Fibroblast of lung (primary cell): ENCODE data around the gene TMEM14B. TPM values are rescaled to one million over a fixed set of nuclear protein-coding genes. Genes with fewer than 3 reads are reported as not detected.
A peak's percentile ranks its signal among the peaks of the same experiment; 100 is the strongest.
"Not testable (repeated sequence)": the region's sequence is repeated elsewhere in the genome, so short reads cannot be mapped to it uniquely, and the experiment has no call there.

Experiments used
- DNase-seq, 2 donors: peaks; one replicate each; pipeline versions ENCODE4 v3.0.0 to v3.0.0-alpha.2; 2010; ENCODE audit warnings: low read depth in 2 of 2
- H2AFZ ChIP-seq: 2 replicates; pipeline ENCODE4 v1.5.1; 2012; ENCODE audit warnings: low read length, control low read depth, inconsistent platforms
- H3K27ac ChIP-seq: 2 replicates; pipeline ENCODE4 v1.5.1; 2011; ENCODE audit warnings: low read length, control low read depth; ENCODE audit not compliant: insufficient read depth
- H3K27me3 ChIP-seq: 2 replicates; pipeline ENCODE4 v1.5.1; 2011; ENCODE audit warnings: mild to moderate bottlenecking, low read length; ENCODE audit not compliant: control insufficient read depth, insufficient read depth
- H3K36me3 ChIP-seq: 2 replicates; pipeline ENCODE4 v1.5.1; 2011; ENCODE audit warnings: low read length; ENCODE audit not compliant: control insufficient read depth, insufficient read depth
- H3K4me1 ChIP-seq: 2 replicates; pipeline ENCODE4 v1.5.1; 2011; ENCODE audit warnings: low read length; ENCODE audit not compliant: control insufficient read depth, insufficient read depth; ENCODE audit errors: extremely low read depth
- H3K4me2 ChIP-seq: 2 replicates; pipeline ENCODE4 v1.5.1; 2011; ENCODE audit warnings: low read length, control low read depth; ENCODE audit not compliant: insufficient read depth; ENCODE audit errors: extremely low read depth
- H3K4me3 ChIP-seq, 4 experiments: fragments of 200-600 bp in 1 of 4; sonication (generic) in 1 of 4; replicated peaks in 1 of 4; 2 replicates each; pipeline ENCODE4 v1.5.1; 2011 to 2016; ENCODE audit warnings: low read length in 4 of 4, low read depth in 3 of 4, mild to moderate bottlenecking in 3 of 4, control low read depth in 2 of 4, inconsistent platforms in 1 of 4, mixed read lengths in 1 of 4; ENCODE audit not compliant: insufficient read depth in 1 of 4; ENCODE audit errors: control extremely low read depth in 1 of 4
- H3K79me2 ChIP-seq: 2 replicates; pipeline ENCODE4 v1.5.1; 2012; ENCODE audit warnings: mild to moderate bottlenecking, low read length, inconsistent platforms; ENCODE audit not compliant: control insufficient read depth, insufficient read depth
- H3K9ac ChIP-seq: 2 replicates; pipeline ENCODE4 v1.5.1; 2011; ENCODE audit warnings: mild to moderate bottlenecking, low read length, control low read depth; ENCODE audit not compliant: insufficient read depth
- H3K9me3 ChIP-seq: 2 replicates; pipeline ENCODE4 v1.5.1; 2012; ENCODE audit warnings: low read depth, low read length; ENCODE audit not compliant: control insufficient read depth, insufficient read depth
- H4K20me1 ChIP-seq: 2 replicates; pipeline ENCODE4 v1.5.1; 2011; ENCODE audit warnings: low read length; ENCODE audit not compliant: control insufficient read depth, insufficient read depth; ENCODE audit errors: extremely low read depth
- EZH2 ChIP-seq: IDR thresholded peaks from 2 replicates; pipeline ENCODE4 v1.5.1; 2012; ENCODE audit warnings: low read length, control low read depth, mild to moderate bottlenecking; ENCODE audit errors: missing control alignments
- polyA plus RNA-seq, 2 donors: library from polyadenylated mRNA; depleted of rRNA in 1 of 2; stranded (reverse) in 1 of 2; unstranded in 1 of 2; fragments of >200 nt; gene quantifications; 2 replicates each; pipeline ENCODE4 v1.2.1, GENCODE V29; 2011 to 2012; ENCODE audit warnings: missing spikeins in 1 of 2
- total RNA-seq: library from RNA; depleted of rRNA; stranded (reverse); fragments of >200 nt; gene quantifications from 2 replicates; pipeline ENCODE4 v1.2.1, GENCODE V29; 2014
- TF ChIP-seq, protein P1 (sequence below), 2 donors: IDR thresholded peaks in 1 of 2; conservative IDR thresholded peaks in 1 of 2; 1 replicate in 1 of 2; 2 replicates in 1 of 2; pipeline ENCODE4 v1.5.1; 2011 to 2012; ENCODE audit warnings: low read length in 2 of 2, control low read depth in 1 of 2, inconsistent platforms in 1 of 2, low read depth in 1 of 2, mild to moderate bottlenecking in 1 of 2

TMEM14B gene
- total and polyA plus RNA-seq, 2 donors (not counting 1 experiment from before 2014, with no cell fraction given), result 58.3 to 109 TPM

DNA sequence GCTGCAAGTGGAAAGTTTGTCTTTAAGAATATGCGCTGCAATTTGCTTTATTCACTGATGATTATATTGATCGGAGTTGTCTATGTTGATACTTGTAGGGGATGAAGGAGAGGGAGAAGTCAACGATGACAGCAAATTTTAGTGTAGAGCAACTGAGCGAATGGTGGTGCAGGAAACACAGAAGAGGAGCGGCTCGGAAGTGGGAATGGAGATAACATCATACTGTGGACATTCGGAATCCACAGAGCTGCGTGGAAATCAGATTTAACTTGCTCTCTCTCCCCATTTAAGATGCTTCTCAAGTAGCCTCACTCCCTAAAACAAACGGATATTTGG lies 722 bp upstream of the TMEM14B start:
- peak overlapping the region; percentile 58 to 85 (median 69) for H3K4me3 ChIP-seq
- H3K9me3 ChIP-seq, result no peaks in the 10 kb centered on the region
- H3K4me2 ChIP-seq, result peak overlapping the region; percentile 91
- DNase-seq, result no peak
- H3K27me3 ChIP-seq, result no peaks in the 10 kb centered on the region
- H3K4me1 ChIP-seq, result no peaks in the 10 kb centered on the region
- TF ChIP-seq, protein P1, sequence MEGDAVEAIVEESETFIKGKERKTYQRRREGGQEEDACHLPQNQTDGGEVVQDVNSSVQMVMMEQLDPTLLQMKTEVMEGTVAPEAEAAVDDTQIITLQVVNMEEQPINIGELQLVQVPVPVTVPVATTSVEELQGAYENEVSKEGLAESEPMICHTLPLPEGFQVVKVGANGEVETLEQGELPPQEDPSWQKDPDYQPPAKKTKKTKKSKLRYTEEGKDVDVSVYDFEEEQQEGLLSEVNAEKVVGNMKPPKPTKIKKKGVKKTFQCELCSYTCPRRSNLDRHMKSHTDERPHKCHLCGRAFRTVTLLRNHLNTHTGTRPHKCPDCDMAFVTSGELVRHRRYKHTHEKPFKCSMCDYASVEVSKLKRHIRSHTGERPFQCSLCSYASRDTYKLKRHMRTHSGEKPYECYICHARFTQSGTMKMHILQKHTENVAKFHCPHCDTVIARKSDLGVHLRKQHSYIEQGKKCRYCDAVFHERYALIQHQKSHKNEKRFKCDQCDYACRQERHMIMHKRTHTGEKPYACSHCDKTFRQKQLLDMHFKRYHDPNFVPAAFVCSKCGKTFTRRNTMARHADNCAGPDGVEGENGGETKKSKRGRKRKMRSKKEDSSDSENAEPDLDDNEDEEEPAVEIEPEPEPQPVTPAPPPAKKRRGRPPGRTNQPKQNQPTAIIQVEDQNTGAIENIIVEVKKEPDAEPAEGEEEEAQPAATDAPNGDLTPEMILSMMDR (conservative IDR thresholded peaks at IDR 0.05 in 1 of 2, IDR thresholded peaks at IDR 0.05 in 1 of 2; ENCODE audit: low read depth in 1 of 2, low read length in 2 of 2), result no peak
- no peak for TF ChIP-seq EZH2
- H2AFZ ChIP-seq, result peak overlapping the region; percentile 81
- H3K27ac ChIP-seq, result peak overlapping the region; percentile 60
- H3K9ac ChIP-seq, result no peak overlapping the region
- H3K79me2 ChIP-seq, result peaks cover 24% of the 10 kb centered on the region
- H3K36me3 ChIP-seq, result peaks cover 3% of the 10 kb centered on the region
- H4K20me1 ChIP-seq, result no peaks in the 10 kb centered on the region

DNA sequence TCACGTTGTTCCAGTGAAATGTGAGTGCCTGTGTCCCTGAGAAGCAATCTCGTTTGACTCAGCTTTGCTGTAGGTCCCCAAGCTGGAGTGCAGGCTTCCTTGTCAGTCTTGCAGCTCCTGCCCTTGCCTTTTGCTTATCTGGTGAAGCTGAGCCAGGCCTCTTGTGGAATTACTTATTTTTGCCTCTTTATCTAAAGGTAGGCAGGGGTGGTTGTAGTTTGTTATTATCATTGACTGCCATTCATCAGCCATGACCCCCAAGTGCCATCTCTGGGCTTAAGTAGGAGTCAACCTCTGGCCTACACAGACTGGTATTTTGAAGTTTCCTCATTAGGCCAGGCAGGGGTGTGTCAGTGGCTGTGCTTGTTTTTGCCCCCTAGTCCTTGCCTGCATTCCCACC lies 2.1 kb downstream of the TMEM14B start:
- H2AFZ ChIP-seq, result no peak overlapping the region
- no peaks in the 10 kb centered on the region for H4K20me1 ChIP-seq
- no peaks in the 10 kb centered on the region for H3K9me3 ChIP-seq
- H3K27ac ChIP-seq, result no peak overlapping the region
- H3K4me3 ChIP-seq, result no peak overlapping the region
- H3K79me2 ChIP-seq, result peaks cover 26% of the 10 kb centered on the region
- no peaks in the 10 kb centered on the region for H3K4me1 ChIP-seq
- no peak overlapping the region for H3K9ac ChIP-seq
- H3K36me3 ChIP-seq, result peaks cover 5% of the 10 kb centered on the region
- DNase-seq, result no peak
- H3K4me2 ChIP-seq, result no peak overlapping the region
- TF ChIP-seq EZH2, result no peak
- TF ChIP-seq, protein P1 (conservative IDR thresholded peaks at IDR 0.05 in 1 of 2, IDR thresholded peaks at IDR 0.05 in 1 of 2; ENCODE audit: low read depth in 1 of 2, low read length in 2 of 2), result no peak
- no peaks in the 10 kb centered on the region for H3K27me3 ChIP-seq

DNA sequence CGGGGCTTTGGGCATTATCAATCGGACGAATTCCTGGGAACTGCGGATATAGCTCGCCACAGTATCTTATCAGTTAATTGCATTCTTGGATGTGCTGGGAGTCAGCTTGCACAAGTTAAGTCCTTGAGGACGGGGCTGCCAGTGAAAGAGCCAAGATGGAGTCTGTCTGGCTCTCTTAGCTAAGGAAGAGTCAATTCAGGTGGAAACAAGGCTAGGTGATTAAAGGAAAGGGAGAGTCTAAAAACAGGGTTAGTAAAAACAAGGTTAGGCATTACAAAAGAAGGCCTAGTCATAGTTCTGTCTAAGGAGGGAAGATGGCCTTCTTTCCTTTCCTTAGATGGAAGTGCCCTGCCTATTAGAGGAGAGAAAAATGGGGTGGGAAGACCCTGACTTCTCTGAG lies 3.0 kb downstream of the TMEM14B start:
- H3K9me3 ChIP-seq, H3K27ac ChIP-seq, H3K4me2 ChIP-seq, H3K4me3 ChIP-seq, H3K4me1 ChIP-seq, H3K36me3 ChIP-seq, H2AFZ ChIP-seq, DNase-seq, H3K27me3 ChIP-seq, H4K20me1 ChIP-seq, H3K9ac ChIP-seq: not testable (repeated sequence)
- peaks cover 28% of the 10 kb centered on the region for H3K79me2 ChIP-seq

- H3K27me3 ChIP-seq, DNase-seq, H3K9ac ChIP-seq, H2AFZ ChIP-seq, H3K4me1 ChIP-seq, H3K9me3 ChIP-seq, H3K27ac ChIP-seq, H4K20me1 ChIP-seq, H3K36me3 ChIP-seq, H3K4me2 ChIP-seq, H3K4me3 ChIP-seq: not testable (repeated sequence)
- H3K79me2 ChIP-seq, result peaks cover 28% of the 10 kb centered on the region
Observed at GRCh38 chr6:10751757-10752156, 4.2 kb downstream of the TMEM14B start.
